Left ventricle myocardium superior (tissue), 1 donor: Measurements from ENCODE around the gene EXPH5. TPM values are rescaled to one million over a fixed set of nuclear protein-coding genes. Genes with fewer than 3 reads are reported as not detected.
"Not testable (repeated sequence)": the region's sequence is repeated elsewhere in the genome, so short reads cannot be mapped to it uniquely, and the experiment has no call there.

Source experiments
- ATAC-seq: fragments of 200-7000 bp; cut with Tn5 transposase; one replicate; pipeline ENCODE4 v1.9.1; 2020; ENCODE audit warnings: mild to moderate bottlenecking, moderate library complexity
- DNase-seq: peaks from one replicate; pipeline ENCODE4 v3.0.0-alpha.2; 2020
- intact Hi-C: fragments of 100-400 bp; cut with micrococcal nuclease; formaldehyde crosslinking; loops from one replicate; pipeline ENCODE4 v1.11.0; 2022
- long read RNA-seq: library from polyadenylated mRNA; unstranded; transcript quantifications from one replicate; pipeline ENCODE4 v2.0.0, GENCODE V29; 2021
- total RNA-seq: library from RNA; stranded (reverse); fragmentation: NEBNext Ultra II Directional; extraction: Animal tissue kit (Norgen Biotek cat#: 25700); gene quantifications from one replicate; pipeline ENCODE4 v1.2.1, GENCODE V29; 2021
- donor health status: DM: no; HTN: yes; CAD: no; lungs with severe emphysema.

Gene EXPH5, protein sequence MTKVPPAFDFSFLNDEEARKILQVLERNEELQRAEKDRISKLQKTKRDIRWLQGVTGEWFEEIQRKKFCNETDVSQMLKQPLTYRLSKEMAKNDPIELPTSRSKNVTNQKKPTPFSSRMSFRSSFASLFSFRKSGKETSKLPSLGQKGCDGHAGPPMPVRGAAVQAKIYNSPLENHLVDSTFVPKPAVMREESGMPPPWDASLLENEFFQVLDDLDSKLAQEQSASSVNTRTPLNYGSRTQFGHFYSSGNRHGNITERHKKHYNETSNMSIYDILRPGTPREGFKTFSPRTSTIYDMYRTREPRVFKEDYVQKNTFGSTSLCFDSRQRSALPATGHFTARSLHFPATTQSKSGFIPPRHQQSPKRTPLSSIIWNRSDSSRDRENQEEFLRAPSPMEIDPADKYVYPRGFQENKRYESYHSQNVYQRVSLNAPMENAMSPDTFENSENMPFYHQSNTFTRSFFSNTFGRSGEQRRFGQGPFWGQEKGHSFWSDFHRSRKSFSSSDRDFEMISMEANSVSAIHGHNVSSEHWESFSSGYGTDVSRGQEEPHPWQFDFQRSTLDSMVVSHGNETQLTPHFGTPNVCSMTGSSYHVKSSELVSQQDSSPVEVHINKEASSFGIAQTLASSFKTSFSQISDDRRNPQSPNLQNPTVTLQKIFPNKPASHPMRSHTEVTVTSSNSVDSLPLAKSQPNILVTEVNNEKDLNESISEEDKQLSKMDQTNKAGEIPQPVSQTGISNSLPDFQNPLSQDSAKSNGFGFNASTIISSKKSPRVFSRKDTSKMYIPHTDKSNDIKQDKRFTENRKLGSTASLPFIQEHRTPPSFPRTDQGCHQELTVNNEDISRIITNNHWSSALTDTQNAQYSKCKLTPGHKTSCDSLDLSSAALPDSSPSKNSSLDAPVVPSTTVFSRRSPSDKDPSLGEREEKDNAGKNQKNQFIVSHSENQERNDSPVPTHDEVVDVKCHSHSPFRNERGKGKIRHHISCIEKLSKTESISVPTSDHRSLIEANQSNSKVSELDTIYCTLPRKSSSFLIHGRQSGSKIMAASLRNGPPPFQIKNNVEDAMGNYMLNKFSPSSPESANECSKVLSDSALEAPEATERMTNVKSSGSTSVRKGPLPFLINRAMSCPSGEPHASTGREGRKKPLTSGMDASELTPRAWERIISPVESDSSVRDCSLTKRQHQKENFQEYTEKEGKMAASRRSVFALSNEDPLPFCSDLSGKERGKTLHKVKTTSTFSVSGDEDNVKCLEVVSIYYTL (N-terminal part only)
- total RNA-seq = 2.4 TPM
- long read RNA-seq, full-length matches to known transcripts = 1 of 5 reads
- long read RNA-seq, partial matches to known transcripts = 0 of 5 reads
- long read RNA-seq, other reads (novel, unspliced or antisense) = 4 of 5 reads

DNA sequence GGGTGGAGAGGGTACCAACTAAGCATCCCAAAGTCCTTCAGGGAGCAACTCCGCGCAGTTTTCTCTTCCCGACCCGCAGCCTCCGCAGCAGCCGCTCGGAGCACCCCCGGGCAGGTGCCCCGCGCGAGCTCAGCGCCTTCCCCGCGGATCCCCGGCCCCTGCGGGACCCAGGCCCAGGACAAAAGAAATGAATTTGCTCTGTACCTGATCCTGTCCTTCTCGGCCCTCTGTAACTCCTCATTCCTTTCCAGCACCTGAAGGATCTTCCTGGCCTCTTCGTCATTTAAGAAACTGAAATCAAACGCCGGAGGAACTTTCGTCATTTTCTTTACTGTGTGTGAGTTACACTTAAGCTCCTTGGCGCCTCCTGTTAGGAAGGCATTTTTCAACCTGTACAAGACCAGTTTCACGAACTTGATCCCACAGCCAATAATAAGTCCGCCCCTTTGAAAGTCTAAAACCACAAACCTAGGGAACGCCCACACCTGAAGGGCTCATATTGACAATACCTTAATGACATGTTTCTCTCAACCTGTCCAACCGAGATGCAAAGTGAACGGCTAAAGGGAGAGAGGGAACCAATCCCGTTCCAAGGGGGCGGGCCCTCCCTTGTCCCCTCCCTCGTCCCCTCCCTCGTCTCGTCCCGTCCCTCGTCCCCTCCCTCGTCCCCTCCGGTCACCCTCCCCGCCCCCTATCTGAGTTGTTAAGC, at the start of gene EXPH5:
Gene EXPH5, minus strand, starts transcription at position 555 of the 709 bp plus-strand sequence. Its CDS starts 232 bp downstream, at position 323.
- intact Hi-C loops = no loop called here
- DNase-seq (peak; percentile 89), ATAC-seq (peak; percentile 100)

DNA sequence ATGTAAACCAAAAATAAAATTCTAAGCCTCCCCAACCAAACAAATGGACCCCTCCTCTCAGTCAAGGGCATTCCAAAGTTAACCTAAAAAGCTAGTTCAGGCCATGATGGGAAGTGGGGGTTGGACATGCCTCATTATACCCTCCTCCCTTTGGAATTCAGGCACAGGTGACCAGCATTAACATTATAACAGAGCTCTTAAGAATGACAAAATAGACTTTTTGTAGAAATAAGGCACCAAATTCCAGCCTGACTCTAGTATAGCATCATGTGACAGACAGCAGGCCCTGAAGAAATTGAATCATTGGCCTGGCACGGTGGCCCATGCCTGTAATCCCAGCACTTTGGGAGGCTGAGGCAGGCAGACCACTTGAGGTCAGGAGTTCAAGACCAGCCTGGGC, 48.2 kb upstream of the EXPH5 start:
- intact Hi-C loops, DNase-seq, ATAC-seq: not testable (repeated sequence)

DNA sequence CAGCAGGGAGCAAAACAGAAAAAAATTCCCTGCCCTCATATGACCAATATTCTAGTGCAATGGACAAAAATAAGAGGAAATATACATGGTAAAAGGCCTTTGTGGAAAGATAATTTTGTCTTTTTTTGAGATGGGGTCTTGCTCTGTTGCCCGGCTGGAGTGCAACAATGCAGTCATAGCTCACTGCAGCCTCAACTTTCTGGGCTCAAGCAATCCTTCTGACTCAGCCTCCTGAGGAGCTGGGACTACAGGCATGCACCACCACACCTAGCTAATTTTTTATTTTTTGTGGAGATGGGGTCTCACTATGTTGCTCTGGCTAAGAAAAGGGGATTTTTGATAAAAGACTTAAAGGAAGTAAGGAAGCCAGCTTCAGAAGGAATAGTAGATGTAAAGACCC, 45.6 kb upstream of the EXPH5 start:
- ATAC-seq (no peak), DNase-seq (no peak)
- intact Hi-C loops = no loop called here

DNA sequence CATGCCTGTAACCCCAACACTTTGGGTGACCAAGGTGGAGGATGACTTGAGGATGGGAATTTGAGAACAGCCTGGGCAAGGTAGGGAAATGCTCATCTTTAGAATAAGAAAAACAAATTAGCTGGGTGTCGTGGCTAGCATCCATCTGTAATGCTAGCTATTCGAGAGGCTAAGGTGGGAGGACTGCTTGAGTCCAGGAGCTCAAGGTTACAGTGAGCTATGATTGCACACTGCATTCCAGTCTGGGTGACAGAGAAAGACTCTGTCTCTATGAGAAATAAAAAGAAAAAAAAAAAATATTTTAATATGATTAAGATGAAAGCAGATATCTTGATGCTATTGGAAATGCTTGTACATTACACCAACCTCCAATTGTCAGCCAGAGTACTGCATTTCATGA, 42.7 kb upstream of the EXPH5 start:
- ATAC-seq (no peak), DNase-seq (no peak)
- intact Hi-C loops = no loop called here

DNA sequence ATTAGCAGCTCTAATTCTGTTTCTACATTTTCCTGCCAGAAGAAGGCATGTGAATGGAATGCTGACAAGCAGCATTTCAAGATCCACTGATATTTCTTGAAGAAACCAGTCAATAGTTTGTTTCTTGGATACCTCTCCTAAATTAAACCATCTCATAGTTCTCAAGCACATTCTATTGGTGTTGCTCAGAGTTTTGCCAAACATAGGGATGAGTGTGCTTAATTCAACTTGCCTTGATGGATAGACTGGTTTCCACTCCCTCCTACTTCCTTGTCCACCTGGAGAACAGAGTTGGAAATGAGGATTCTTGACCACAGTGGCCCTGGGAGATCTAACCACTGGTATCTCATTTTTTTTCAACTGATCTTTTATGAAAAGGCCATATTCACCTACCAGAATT, 41.5 kb upstream of the EXPH5 start:
- ATAC-seq (no peak), DNase-seq (no peak)
- intact Hi-C loops = no loop called here

DNA sequence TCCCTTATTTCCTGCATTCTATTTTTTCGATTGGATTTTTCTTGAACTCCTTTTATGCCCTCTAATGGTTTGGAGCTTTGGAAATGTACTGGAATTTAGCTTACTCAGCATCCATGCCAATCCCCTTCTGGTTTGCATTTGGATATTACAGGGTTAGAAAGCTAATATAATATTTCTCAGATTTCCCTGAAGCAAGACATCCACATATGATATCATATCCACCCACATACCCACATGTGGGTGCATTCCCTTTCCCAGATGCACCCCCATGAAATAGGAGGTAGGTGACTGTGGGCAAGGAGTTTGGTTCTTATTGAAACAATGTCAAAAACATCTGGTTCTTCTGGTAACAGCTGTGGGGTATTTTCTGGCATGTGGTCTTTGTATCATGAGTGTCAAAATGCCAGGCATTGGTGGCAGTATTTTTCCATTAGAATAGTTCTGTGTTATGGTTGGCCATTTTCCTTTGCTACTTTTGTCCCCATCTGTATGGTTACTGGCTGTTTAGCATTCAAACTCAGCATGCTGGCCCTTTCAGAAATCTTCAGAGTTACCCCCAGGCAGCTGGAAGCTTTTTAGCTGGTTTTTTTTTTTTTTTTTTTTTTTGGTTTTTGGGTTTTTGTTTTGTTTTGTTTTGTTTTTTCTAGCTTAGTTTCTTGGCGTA, 38.6 kb upstream of the EXPH5 start:
- intact Hi-C loops = no loop called here
- DNase-seq (no peak), ATAC-seq (no peak)

DNA sequence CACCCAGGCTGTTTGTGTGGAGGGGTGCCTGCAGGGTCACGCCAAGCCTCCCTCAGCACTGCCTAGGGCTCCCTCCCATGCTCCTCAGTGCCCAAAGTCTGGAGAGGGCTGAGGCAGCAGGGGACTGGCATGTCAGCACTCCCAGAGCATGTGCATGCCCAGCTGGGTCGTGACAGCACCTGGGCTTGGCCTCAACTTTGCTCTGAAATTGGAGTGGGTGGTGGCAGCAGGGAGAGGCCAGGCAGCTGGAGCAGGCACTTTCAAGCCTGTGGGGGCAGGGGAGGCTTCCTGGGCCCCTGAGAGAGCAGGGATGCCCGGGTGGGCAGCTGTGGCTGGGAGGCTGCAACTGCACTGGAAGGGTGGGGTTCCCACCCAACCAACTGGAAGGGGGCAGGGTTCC, 35.7 kb upstream of the EXPH5 start:
- no peak for ATAC-seq
- DNase-seq = no peak
- intact Hi-C loops = no loop called here

DNA sequence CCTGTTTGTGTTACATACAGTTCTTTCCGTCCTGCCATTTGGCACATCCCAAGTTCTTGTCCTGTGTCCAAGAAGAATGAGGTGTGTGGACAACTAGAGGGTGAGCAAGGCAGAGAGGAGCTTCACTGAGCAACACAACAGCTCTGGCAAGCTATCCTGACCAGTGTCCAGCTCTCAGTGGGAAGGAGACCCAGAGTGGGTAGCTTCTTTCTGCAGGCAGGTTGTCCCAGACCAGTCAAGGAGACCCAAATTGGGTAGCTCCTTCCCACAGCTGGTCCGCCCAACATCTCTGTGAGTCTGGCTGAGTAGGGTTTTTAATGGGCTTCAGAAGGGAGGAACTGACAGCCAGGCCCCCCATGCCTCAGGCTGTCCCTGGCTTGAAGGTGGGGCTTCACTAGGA, 35.2 kb upstream of the EXPH5 start:
- intact Hi-C loops = no loop called here
- ATAC-seq = no peak
- DNase-seq = no peak

DNA sequence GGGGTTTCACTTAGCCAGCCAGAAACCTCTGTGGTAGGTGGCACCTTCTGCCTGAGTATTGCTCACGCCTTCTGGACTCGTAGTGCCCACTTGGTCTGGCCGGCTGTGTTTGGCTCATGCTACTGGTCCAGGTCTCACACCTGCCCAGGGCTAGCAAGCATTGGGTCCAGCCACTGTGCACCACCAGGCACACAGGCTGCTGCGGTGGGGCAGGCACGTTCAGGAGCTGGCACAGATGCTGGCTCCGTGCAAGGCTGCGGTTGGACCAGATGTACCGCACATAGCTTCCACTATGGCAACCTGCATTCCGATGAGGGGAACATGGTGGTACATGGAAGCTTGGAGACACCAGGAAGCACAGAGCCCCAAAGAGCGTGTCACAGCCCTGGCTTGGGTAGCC, 34.8 kb upstream of the EXPH5 start:
- intact Hi-C loops = no loop called here
- no peak for ATAC-seq
- DNase-seq = no peak

DNA sequence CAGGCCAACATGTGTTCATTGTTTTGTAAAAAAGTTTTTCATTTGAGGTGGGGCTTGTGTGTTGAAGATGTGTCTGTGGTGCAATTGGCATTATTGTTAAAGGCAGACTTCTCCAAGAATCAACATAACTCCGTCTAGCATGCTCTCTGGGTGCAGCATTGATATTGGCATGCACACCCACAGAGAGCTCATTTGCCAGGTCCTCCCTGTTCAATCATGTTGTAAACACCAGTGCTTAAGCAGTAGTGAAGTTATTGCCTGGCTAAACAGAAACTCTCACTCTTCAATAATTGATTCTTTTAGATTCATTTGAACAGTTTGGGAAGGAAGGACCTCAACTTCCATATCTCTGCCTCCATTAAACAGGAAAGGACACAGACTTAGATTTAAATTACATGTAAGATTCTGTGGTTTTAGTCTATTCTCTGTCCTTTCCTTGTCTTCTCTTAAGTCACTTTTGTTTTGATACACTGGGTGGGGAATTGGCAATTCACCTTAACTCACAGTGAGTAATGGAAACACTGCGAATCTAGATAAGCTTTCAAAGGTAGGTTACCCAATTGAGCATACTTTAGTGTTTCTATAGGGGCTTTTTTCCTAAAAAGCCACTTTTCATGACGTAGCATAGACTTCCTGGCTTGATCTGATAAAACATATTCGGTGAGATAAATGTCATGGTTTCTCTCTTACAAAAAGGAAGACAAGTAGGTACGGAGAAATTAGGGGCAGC, 30.8 kb upstream of the EXPH5 start:
- ATAC-seq (no peak), DNase-seq (no peak)
- intact Hi-C loops = no loop called here

DNA sequence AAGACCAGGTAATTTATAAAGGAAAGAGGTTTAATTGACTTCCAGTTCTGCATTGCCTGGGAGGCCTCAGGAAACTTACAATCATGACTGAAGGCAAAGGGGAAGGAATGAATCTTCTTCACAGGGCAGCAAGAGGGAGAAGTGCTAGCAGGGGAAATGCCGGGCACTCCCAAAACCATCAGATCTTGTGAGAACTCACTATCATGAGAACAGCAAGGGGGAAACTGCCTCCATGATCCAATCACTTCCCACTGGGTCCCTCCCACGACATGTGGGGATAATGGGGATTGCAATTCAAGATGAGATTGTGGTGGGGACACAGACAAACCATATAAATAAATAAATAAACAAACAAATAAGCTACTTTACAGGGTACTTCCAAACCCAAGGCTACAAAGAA, 28.8 kb upstream of the EXPH5 start:
- no peak for ATAC-seq
- DNase-seq = no peak
- intact Hi-C loops = no loop called here

DNA sequence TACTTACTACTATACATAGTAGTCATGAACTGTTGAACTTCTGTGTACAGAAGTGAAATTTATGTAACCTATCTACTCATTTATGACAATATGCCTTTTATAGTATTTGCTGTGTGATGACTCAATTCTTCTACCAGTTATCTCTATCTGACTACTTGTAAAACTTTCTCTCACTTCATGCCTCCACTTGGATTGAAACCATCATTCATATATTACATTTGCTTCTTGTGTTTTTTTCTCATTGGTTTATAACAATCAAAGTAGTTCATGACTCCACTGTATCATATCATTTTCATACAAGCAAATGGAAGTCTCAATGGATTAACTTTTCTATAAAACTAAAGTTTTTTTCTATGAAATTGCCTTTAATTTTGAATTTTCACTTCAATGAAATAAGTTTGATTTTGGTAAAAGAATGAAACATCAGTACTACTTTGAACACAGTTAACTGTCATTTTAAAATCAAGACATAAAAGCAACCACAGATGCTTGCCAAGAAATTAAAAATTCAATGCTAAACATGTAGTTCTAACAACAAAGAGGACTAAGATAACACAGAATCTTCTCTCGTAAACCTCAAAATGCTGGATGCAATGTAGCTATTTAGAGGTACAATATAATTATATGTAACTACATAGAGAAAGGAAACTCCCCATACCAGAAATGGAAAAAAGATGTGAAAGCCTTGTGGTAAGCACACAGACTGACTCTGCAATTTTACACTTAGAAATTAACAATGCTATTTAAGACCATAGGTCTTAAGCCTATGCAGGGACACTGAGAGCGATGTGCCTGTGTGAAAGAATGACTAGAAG, 27.6 kb upstream of the EXPH5 start:
- DNase-seq (no peak), ATAC-seq (no peak)
- intact Hi-C loops = no loop called here

DNA sequence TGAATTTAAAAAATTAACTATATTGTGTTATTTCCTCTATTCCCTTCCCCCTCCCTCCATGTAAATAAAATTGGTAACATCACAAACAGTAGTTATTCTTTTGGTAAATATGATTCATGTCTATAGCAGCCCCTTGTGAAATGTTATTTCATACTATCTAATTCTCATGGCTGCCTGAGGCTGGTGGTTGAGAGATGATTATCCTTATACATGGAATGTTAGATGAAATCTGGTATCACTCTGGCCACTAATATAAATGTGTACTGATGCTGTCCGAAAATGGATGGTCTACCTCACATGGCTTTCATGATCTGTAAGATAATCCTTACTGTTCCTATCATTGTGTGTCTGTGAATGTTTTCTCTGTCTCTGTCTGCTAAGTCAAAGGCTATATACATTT, 25.0 kb upstream of the EXPH5 start:
- no peak for ATAC-seq
- DNase-seq = no peak
- intact Hi-C loops = no loop called here

DNA sequence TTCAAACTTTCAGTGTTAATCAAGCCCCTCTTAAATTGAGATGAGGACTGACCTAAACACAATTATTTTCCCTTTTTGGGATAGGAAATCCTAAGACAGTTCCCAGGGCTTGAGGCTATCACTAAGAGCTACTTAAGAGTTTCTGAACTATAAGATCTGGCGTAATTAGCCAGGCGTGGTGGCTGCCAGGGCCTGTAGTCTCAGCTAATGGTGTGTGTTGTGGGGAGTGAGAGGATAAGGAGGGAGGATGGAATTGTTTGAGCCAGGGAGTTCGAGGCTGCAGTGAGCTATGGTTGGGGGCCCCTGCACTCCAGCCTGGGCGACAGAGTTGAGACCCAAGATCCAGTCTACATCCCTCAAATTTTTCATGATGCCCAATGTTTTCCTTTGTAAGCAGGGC, 23.5 kb upstream of the EXPH5 start:
- intact Hi-C loops = no loop called here
- ATAC-seq (no peak), DNase-seq (no peak)

DNA sequence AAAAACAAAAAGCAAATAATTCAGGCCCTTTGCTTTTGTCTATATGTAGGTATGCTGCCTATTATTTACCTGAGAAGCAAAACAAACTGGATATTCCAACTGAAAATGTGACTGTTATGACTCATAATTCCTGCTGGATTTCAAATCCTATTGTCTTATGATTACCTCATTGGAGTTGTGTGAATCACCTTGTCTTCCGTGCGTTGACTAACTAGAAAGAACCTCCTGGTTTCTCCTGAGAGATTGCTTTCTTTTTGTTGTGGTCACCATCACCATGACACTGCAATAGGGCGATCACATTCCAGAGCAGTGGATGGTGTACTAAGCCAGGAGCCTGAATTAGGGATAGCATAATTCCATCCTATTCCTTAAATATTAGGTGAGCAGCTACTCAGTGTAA, 23.0 kb upstream of the EXPH5 start:
- ATAC-seq (no peak), DNase-seq (no peak)
- intact Hi-C loops = no loop called here

DNA sequence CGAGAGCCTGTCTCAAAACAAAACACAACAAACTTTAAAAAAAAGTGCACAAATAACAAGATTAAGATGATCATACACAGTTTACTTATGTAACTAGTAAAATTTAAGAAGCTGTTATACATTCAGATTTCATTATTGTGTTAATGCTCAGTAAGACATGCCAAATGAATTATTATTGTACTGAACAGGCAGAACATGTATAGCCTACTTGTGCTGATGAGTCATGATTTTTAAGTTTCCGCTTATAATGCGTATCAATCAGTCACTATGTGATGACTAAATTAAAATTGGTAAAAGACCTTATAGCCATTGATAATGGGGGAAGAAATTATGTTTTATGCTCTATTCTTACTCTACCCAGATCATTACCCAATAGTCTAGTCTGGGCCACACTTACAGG, 20.5 kb upstream of the EXPH5 start:
- ATAC-seq = no peak
- DNase-seq = no peak
- intact Hi-C loops = no loop called here

DNA sequence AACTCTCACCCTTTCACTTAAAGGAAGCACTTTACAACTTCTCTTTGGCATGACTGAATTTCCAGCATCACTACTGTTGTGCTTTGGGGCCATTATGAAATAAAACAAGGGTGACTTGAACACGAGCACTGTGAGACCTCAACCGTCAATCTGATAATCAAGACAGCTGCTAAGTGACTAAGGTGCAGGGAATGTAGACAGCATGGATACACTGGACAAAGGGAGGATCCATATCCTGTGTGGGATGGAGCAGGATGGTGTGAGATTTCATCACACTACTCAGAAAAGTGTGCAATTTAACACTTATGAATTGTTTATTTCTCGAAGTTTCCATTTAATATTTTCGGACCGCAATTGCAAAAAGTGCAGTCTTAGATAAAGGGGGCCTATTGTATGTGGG, 16.1 kb upstream of the EXPH5 start:
- DNase-seq = no peak
- ATAC-seq = no peak
- intact Hi-C loops = no loop called here
